ENCODE measurements around the gene GRK5.

The GRK5 gene

GRCh38 chr10:119281581-119282071, 74.3 kb downstream of the GRK5 start:
- no peak for DNase-seq

DNA sequence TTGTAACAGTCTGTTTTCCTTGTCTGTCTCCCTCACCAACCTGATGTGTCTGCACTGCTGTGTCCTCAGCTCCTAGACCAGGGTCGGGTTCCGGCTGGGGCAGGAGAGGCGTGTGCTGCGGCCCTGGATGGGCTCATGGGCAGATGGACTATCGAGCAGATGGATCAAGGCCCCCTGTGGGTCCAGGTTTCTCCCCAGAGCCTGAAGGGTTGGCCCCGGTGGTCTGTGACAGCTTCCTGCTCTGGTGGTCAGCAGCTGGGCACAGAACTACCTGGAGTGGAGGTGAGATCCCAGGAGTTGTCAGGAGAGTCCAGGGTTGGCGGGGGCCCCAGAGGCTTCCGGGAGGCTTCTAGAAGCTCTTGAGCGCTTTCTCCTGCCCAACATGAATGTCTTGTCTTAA, 75.1 kb downstream of the GRK5 start:
- DNase-seq, result no peak

DNA sequence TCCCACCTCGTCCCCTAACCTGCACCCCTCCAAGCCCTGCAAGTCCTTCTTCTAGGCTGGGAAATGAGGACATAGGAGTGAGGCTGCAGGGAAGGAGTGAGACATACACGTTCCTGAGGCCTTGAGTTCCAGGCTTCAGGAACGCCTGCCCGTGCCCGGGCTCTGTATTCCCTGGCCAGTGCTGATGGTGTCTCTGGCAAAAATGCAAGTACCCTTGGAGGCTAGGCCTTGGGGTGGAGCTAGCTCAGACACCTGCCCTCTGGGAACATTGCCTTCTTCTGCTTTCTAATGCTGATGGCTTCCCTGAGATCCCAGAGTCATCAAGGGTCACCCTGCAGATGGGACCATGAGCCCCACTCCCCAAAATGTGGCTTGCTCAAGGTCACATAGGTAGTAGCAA, 76.0 kb downstream of the GRK5 start:
- no peak for DNase-seq

- DNase-seq, result no peak
Observed at GRCh38 chr10:119283818-119284217, 76.4 kb downstream of the GRK5 start.

- DNase-seq, result no peak
Observed at GRCh38 chr10:119284679-119285096, 77.3 kb downstream of the GRK5 start.

DNA sequence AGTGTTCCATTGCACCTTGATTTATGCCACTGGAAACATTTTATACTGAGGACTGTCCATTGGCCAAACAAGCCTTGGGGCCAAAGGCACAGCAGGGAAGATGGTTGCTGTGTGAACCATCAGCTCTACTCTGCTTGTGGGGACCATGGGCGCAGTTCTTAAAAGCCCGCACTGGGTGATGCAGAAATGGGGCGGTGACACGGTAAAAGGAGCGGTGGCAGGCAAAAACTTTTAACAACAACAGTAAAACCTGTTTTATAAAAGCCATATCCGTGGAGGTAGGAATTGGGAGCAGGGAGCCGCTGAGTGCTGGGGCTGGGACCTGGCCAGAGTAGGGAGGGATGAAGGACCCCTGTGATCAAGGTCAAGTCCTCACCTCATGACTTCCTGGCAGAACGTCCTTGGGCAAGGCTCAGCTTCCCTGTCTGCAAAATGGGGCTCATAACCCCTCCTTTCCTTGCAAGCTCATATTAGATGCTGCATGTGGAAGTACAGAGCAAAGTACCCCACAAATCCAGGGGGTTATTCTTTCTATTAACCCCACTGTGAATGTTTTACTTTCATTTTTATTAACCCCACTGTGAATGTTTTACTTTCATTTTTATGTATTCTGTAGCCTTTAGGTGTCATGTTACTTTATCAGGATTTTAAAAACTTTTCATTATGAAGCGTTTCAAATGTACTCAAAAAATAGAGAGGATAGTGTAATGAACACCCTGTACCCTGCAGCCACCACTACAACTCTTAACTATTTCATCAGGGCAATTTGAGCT, 78.3 kb downstream of the GRK5 start:
- DNase-seq, result no peak

- DNase-seq, result no peak
Observed at GRCh38 chr10:119286516-119286915, 79.1 kb downstream of the GRK5 start.

DNA sequence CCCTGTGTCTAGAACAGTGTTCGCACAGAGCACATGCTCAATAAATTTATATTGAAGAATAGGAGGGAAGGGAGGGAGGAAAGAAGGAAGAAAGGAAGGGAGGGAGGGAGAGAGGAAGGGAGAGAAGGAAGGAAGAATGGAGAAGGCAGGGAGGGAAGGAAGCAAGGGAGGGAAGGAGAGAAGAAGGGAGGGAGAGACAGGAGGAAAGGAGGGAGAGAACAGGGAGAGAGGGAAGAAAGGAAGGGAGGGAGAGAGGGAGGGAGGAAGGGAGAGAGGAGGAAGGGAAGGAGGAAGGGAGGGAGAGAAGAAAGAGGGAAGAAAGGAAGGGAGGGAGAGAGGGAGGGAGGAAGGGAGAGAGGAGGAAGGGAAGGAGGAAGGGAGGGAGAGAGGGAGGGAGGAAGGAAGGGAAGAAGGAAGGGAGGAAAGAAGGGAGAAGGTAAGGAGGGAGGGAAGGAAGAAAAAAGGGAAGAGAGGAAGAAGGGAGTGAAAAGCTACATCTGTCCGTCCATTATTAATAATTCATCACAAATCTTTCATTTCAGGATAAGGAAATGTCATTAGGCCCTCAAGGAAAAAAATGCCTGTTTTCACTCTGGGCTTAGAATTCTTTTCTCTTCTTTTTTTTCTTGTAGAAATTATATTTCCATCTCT, 79.7 kb downstream of the GRK5 start:
- DNase-seq, result no peak

DNA sequence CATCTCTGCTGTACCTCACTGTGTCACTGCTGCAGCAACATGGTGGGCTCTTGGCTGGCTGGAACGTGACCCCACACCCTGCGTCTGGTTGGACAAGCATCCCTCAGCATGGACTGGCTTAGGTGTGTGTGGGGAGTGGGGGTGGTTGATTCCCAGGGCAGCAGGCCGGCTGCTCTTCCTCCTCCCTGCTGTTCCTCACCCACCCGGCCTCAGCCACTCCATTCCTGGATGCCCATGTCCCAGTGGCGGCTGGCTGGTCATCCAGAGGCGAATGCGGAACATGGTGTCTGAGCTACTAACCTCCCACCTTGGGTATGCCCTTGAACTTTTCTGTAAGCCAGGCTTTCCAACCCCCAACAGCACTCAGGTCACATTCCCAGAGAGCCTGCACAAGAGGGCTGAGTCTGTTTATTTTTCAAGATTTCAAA, 81.2 kb downstream of the GRK5 start:
- no peak for DNase-seq

- DNase-seq, result no peak
Observed at GRCh38 chr10:119289227-119289920, 82.0 kb downstream of the GRK5 start.

DNA sequence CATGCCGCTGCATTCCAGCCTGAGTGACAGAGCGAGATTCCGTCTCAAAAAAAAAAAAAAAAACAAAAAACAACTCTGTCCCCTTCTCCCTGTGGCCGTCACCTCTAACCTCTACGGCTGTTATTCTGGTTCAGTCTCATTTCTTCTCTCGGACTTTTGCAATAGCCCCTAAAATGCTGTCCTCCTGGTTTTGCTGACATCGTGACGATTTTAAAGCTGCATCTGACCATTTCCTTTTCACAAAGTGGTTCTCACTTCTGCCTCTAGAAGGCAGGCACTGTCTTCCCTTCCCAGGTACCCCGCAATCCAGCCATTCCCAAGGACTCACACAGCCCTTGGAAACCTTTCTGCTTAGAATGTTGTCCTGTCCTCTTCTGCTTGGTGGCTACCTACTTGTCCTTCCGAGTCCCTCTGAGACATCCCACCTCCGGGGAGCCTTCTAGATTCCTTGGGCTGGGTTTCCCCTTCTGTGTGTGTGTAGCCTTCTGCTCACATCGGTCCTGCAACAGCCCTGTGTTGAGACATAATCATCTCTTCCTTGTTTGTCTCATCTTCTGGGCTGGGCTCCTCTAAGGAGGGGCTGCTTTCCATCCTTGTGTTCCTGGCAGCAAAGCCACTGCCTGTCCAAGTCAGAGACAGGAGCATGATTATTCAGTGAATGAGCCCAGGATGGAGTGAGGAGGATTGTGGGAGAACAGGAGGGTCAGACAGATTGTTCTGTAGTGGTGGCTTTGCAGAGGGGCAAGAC, 83.1 kb downstream of the GRK5 start:
- no peak for DNase-seq

DNA sequence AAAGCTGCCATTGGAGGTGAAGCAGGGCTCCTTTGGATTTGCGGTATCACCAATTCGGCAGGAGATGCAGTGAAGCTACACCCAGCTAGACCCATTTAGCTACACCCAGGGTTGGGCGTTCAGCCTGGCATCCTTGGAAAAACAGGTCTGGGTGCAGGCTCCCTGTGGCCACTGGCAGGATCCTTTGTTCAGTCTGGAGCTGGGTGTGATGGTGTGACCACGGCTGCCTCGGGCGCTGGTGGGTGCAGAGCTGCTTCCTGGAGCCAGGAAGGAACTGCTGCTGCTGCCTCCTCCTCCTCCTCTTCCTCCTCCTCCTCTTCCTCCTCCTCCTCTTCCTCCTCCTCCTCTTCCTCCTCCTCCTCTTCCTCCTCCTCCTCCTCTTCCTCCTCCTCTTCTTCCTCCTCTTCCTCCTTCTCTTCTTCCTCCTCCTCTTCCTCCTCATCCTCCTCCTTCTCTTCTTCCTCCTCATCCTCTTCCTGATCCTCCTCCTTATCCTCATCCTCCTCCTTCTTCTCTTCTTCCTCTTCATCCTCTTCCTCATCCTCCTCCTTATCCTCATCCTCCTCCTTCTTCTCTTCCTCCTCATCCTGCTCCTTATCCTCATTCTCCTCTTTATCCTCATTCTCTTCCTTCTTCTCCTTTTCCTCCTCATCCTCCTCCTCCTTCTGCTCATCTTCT, 84.0 kb downstream of the GRK5 start:
- no peak for DNase-seq

DNA sequence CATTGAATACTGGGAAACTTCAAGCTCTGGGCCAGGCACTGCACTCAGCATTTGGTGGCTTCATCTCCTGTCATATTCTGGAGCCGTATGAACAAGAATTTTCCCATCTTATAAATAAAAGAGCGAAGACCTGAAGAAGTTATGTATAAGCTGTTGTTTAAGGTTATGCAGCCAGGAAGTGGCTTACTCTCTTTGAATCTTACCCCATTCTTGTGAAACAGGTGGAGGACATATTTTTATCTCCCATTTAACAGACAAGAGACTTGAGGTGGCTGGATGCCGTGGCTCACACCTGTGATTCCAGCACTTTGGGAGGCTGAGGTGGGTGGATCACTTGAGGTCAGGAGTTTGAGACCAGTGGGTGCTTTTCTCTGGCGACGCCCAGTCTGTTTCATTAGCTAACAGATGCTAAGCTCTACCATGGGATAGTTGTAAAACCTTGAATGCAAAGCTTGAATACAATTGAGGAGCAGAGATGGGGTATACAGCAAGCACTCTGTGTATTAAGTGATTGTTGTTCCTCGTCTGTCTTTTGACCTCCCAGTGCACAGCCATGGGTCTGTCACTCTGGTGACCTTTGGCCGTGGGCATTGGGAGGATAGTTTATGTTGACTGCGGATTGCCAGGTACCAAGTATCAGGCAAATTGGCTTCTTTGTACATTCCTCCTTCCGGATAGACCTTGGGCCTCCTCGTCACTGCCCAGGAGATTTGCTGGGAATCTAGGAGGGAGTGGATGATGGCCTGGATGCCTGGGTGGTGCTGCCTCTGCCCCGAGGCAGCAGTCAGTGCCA, 85.8 kb downstream of the GRK5 start:
- no peak for DNase-seq

GRCh38 chr10:119296703-119297102, 89.3 kb downstream of the GRK5 start:
- DNase-seq, result no peak

DNA sequence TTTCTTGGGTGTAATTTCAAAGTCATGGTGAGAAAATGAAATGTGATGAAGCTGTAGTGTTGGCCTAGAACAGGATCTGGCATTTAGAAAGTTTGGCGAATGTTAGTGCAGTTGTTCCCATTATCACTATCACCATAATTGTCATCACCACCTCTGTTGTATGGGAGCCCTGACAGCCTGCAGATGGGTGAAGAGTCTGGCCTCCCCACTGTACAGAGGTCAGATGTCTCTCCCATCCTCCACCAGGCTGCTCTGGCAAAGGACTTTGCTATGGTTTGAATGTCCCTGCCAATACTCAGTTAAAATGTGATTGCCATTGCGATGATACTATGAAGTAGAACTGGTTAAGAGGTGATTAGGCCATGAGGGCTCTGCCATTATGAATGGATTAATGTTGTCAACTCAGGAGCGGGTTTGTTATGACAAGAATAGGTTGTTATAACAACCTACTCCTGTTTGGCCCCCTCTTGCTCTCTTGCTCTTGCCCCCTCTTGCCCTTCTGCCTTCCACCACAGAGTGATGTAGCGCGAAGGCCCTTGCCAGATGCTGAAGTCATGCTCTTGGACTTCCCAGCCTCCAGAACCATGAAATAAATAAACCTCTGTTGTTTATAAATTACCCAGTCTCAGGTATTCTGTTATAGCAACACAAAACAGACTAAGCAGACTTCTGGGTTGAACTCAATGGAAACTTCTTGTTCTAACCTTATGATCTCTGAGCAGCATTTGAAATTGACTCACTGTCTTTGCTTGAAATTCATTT, 90.0 kb downstream of the GRK5 start:
- no peak for DNase-seq

DNA sequence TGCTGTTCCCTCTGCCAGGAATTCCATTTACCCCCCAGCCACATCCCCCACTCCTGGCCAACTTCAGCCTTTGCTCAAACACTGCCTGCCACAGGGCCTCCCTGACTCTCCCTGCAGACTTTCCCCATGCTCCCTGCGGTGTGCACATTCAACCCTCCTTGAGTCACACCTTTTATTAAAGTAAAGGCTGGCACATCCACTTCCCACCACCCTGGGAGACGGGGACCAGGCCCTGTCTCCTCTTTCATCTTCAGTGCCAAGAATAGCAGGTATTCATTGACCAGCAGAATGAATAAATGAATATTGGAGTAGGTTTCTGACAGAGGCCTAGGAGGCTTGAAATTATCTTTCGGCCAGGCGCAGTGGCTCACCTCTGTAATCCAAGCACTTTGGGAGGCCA, 91.4 kb downstream of the GRK5 start:
- no peak for DNase-seq

GRCh38 chr10:119299531-119299930, 92.2 kb downstream of the GRK5 start:
- no peak for DNase-seq

- DNase-seq, result peak; percentile 77
Observed at GRCh38 chr10:119301397-119301796, 94.0 kb downstream of the GRK5 start.

- no peak for DNase-seq
Observed at GRCh38 chr10:119302172-119302571, 94.8 kb downstream of the GRK5 start.

DNA sequence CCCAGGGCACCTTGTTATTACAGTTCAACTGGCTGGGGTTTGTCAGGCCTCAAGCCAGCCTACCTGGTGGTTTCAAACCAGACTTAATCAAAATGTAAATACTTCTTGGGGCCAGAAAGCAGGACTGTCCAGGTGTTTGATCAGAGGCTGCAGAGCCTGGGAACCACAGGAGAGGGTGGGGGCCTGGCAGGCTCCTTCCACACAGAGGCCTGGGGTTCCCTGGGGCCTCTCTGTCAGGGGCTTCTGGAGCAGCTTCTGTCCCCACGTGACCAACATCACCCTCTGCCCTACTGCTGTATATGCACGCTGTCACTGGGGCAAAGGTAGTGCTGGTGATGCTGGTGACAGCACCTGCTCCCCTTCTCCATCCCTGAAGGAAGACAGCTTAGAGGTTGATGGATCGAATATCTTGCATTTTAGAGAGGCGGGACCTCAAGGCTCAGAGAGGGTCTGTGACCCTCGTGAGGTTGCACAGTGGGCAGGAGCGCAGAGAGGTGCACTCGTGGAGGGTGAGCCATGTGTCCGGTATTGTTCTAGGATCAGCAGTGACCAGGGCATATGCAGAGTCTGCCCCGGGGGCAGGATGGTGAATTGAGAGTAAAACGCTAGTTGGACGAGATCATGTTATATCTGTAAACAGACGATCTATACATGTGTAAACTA, 95.4 kb downstream of the GRK5 start:
- DNase-seq, result no peak
